Raji (cell line): ENCODE measurements around the gene CRPPA.

Experiments
- POLR2A ChIP-seq: IDR thresholded peaks from 2 replicates; pipeline ENCODE4 v1.6.1; 2011; ENCODE audit warnings: low read depth, low read length, control low read depth; ENCODE audit not compliant: insufficient read depth

The CRPPA gene

GRCh38 chr7:16421333-16422102 is at the start of gene CRPPA:
Gene CRPPA, minus strand, starts transcription at chr7:16421538. Its CDS starts 216 bp downstream, at chr7:16421322.
- no peak for TF ChIP-seq POLR2A

- TF ChIP-seq POLR2A, result no peak
Measured at GRCh38 chr7:16465469-16466361, 44.4 kb upstream of the CRPPA start, which contains the start of gene SOSTDC1. Gene SOSTDC1, minus strand, starts transcription at chr7:16465738. Its CDS starts 70 bp downstream, at chr7:16465668.

- TF ChIP-seq POLR2A, result no peak
Measured at GRCh38 chr7:16463949-16464715, 42.8 kb upstream of the CRPPA start.

DNA sequence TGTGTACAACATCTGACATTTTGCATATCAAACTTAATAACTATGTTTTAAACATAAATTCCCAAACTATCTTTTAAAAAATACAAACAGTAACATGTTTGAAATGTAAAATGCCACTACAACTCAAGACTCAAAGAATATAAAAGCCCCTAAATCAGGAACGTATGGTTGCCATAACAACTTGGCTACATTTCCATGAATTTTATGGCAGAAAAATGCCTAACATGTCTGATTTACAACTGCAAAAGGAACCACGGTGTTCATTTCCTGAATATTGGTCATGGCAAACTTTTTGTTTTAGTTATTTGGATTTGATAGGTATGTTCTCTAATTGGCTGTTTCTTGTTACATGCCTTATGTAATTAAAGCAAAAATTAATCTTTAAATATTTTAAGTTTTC is 42.2 kb upstream of the CRPPA start:
- TF ChIP-seq POLR2A, result no peak

DNA sequence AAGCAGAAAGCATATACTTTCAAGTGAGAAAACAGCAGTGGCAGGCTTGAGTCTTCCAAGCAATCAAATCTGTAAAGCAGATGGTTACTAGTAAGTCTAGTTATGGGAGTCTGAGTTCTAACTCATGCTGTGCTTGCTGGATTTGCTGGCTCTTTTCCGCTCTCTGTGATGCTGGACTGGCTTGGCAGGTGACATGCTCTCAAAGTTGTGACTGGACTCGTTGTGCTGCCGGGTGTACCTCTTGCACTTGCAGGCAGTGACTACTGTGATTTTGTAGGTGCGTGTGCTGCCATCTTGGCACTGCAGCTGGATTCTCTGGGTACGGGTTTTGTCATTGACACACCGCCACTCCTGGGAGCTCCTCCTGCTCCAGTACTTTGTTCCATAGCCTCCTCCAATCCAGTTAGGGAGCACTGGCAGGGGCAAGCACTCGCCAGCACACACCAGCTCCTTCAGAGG is 41.1 kb upstream of the CRPPA start:
- TF ChIP-seq POLR2A, result no peak

DNA sequence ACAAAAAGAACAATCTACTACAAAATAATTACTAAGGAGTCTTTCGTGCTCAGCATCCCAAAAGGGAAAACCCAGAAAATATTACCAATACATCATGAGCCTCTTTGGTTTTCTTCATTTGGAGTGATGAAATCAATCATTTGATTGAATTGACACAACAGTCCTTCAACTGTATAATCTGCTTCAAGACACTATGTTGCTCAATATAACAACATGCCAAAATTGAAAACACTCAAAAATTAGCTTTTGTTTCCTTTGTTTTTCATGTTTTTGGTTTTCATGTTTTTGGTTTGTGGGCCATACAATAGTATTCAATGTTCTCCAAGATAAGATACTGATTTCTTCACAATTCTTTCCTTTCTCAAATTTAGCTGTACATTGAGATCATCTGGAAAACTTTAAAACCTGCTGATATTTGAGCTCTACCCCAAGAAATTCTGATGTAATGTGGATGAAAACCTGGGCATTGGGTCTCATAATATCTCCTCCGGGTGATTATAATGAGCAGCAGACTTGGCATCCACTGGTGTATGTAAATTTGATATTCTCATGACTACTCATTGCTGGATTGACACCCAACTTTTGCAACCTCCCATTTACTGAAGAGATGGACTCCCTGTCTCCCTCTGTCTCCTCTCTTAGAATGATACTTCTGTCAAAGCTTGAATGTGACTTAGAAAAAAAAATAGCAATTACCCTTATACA is 39.6 kb upstream of the CRPPA start:
- TF ChIP-seq POLR2A, result no peak

DNA sequence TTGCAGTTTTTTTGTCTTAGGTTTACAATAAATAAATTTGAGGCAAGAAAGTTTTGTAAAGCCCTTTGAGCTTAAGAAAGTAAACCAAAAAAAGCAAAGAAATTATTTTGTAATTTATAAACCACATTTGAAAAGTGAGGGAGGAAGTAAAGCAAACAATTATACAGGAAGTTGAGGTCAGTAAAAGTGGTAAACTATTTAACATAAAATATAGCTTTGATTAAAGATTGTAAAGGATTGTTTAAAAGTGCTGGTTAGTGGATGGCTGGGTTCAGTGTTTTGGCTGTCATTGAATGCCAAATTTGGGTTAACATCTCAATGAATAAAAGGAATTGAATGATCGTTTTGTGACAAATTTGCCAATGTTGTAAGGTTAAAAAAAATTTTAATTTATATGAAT is 34.3 kb upstream of the CRPPA start:
- no peak for TF ChIP-seq POLR2A

DNA sequence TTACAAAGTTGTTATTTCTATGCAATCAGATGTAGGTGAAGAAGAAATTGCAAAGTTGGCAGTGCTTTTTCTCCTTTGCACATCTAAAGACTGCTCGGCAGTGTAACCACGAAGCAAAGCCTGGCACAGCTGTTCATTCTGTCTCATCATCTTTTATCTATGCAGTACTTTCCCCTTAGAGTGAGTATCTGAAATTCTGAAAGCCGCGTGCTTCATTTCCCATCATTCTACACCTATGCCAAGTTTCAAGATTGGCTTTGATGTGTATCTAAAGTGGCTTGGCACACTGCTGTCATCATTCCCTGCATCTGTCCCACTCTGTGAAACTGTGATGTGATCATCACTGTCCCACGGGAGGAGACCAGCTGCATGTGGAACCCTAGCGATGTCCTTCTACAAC is 29.0 kb upstream of the CRPPA start:
- TF ChIP-seq POLR2A, result no peak

GRCh38 chr7:16447876-16448275 is 26.5 kb upstream of the CRPPA start:
- no peak for TF ChIP-seq POLR2A

GRCh38 chr7:16446508-16446907 is 25.2 kb upstream of the CRPPA start:
- TF ChIP-seq POLR2A, result no peak

- TF ChIP-seq POLR2A, result no peak
Measured at GRCh38 chr7:16438988-16439387, 17.6 kb upstream of the CRPPA start.

GRCh38 chr7:16436306-16436705 is 15.0 kb upstream of the CRPPA start:
- TF ChIP-seq POLR2A, result no peak

- TF ChIP-seq POLR2A, result no peak
Measured at GRCh38 chr7:16433568-16434122, 12.3 kb upstream of the CRPPA start.

GRCh38 chr7:16432425-16432731 is 11.0 kb upstream of the CRPPA start:
- no peak for TF ChIP-seq POLR2A

- TF ChIP-seq POLR2A, result no peak
Measured at GRCh38 chr7:16431646-16432424, 10.5 kb upstream of the CRPPA start.
